HL-60 (cell line): ENCODE data around the gene PPP1R1A.

Source experiments
- CTCF ChIP-seq: IDR thresholded peaks from one replicate; pipeline ENCODE4 v1.5.1; 2011; ENCODE audit warnings: low read length, control low read depth, inconsistent platforms; ENCODE audit not compliant: insufficient read depth
- GABPA ChIP-seq: IDR thresholded peaks from 2 replicates; pipeline ENCODE4 v1.6.1; 2012; ENCODE audit warnings: low read depth

GRCh38 chr12:54606556-54606955, 18.1 kb upstream of the PPP1R1A start:
- no peak for TF ChIP-seq CTCF
- TF ChIP-seq GABPA: no peak
